Measurements from ENCODE around the gene CBLN1.

GRCh38 chr16:49280105-49280741, 1.4 kb downstream of the CBLN1 start:
- TF ChIP-seq EZH2 (IDR thresholded peaks at IDR 0.05; ENCODE audit: borderline replicate concordance, insufficient read depth, low read length, poor library complexity, severe bottlenecking): peak; percentile 65
- no peak for TF ChIP-seq CTCF (IDR thresholded peaks at IDR 0.05; ENCODE audit: poor library complexity, severe bottlenecking)
- no peak for TF ChIP-seq TAF1 (IDR thresholded peaks at IDR 0.05; ENCODE audit: low read depth)
- TF ChIP-seq EP300 (conservative IDR thresholded peaks at IDR 0.05; ENCODE audit: poor library complexity, severe bottlenecking): no peak
- TF ChIP-seq RAD21 (conservative IDR thresholded peaks at IDR 0.05): no peak
- no peak for TF ChIP-seq POLR2AphosphoS5 (IDR thresholded peaks at IDR 0.05)

Measured in neural cell (in vitro differentiated cells).